IPS DF 6.9 (cell line): ENCODE measurements around the gene CDK3.
"Not testable (repeated sequence)": the region's sequence is repeated elsewhere in the genome, so short reads cannot be mapped to it uniquely, and the experiment has no call there.

ENCODE experiments used
- DNase-seq: peaks from one replicate; pipeline ENCODE4 v3.0.0-alpha.2; 2013; ENCODE audit warnings: low read depth, low spot score
- H3K27ac ChIP-seq: one replicate; pipeline ENCODE4 v1.5.1; 2013; ENCODE audit warnings: low read length, control low read depth
- H3K27me3 ChIP-seq: 2 replicates; pipeline ENCODE4 v1.6.1; 2013; ENCODE audit warnings: mild to moderate bottlenecking, low read length; ENCODE audit not compliant: control insufficient read depth, insufficient read depth
- H3K36me3 ChIP-seq: 2 replicates; pipeline ENCODE4 v1.6.1; 2013; ENCODE audit warnings: low read length; ENCODE audit not compliant: control insufficient read depth, insufficient read depth
- H3K4me1 ChIP-seq: 2 replicates; pipeline ENCODE4 v1.6.1; 2013; ENCODE audit warnings: low read length; ENCODE audit not compliant: control insufficient read depth, insufficient read depth
- H3K4me3 ChIP-seq: 2 replicates; pipeline ENCODE4 v1.5.1; 2013; ENCODE audit warnings: mild to moderate bottlenecking, low read length
- H3K9me3 ChIP-seq: 2 replicates; pipeline ENCODE4 v1.6.1; 2013; ENCODE audit warnings: low read length, inconsistent platforms; ENCODE audit not compliant: control insufficient read depth, insufficient read depth
- WGBS: extraction: QIAGEN DNeasy Blood & Tissue Kit; methylation state at CpG from one replicate; pipeline ENCODE4 v1.1.7; 2013; ENCODE audit warnings: mixed read lengths, missing lambda C conversion rate; ENCODE audit not compliant: insufficient read length, insufficient coverage; 5-methylcytosine and 5-hydroxymethylcytosine counted together

The CDK3 gene

GRCh38 chr17:76040376-76040775 is 39.7 kb downstream of the CDK3 start:
- DNase-seq, result no peak
- WGBS, result no CpG with 5 or more reads among the region's 6 CpGs
- Histone ChIP-seq H3K4me3 (no peak overlapping the region), H3K27me3 (no peaks in the 10 kb centered on the region), H3K9me3 (no peaks in the 10 kb centered on the region), H3K36me3 (peaks cover 37% of the 10 kb centered on the region; the same call in 1 of the 2 replicates), H3K27ac (no peak overlapping the region), H3K4me1 (no peaks in the 10 kb centered on the region)

- not testable (repeated sequence) for H3K4me1 ChIP-seq, H3K4me3 ChIP-seq, H3K27me3 ChIP-seq, DNase-seq, H3K27ac ChIP-seq, H3K9me3 ChIP-seq
- WGBS, result no CpG with 5 or more reads among the region's 3 CpGs
- H3K36me3 ChIP-seq, result peaks cover 46% of the 10 kb centered on the region
Observed at GRCh38 chr17:76042868-76043267, 42.2 kb downstream of the CDK3 start.

- not testable (repeated sequence) for H3K27me3 ChIP-seq, H3K4me1 ChIP-seq, H3K4me3 ChIP-seq, H3K27ac ChIP-seq, DNase-seq, H3K9me3 ChIP-seq
- H3K36me3 ChIP-seq, result peaks cover 41% of the 10 kb centered on the region
- WGBS, result no CpG with 5 or more reads among the region's 11 CpGs
Observed at GRCh38 chr17:76044475-76045007, 43.9 kb downstream of the CDK3 start.

GRCh38 chr17:76046064-76046463 is 45.4 kb downstream of the CDK3 start:
- H3K4me3 ChIP-seq, result no peak overlapping the region
- no peak for DNase-seq
- no CpG with 5 or more reads among the region's 8 CpGs for WGBS
- no peaks in the 10 kb centered on the region for H3K9me3 ChIP-seq
- H3K36me3 ChIP-seq, result peaks cover 42% of the 10 kb centered on the region
- no peaks in the 10 kb centered on the region for H3K27me3 ChIP-seq
- no peak overlapping the region for H3K27ac ChIP-seq
- no peaks in the 10 kb centered on the region for H3K4me1 ChIP-seq

DNA sequence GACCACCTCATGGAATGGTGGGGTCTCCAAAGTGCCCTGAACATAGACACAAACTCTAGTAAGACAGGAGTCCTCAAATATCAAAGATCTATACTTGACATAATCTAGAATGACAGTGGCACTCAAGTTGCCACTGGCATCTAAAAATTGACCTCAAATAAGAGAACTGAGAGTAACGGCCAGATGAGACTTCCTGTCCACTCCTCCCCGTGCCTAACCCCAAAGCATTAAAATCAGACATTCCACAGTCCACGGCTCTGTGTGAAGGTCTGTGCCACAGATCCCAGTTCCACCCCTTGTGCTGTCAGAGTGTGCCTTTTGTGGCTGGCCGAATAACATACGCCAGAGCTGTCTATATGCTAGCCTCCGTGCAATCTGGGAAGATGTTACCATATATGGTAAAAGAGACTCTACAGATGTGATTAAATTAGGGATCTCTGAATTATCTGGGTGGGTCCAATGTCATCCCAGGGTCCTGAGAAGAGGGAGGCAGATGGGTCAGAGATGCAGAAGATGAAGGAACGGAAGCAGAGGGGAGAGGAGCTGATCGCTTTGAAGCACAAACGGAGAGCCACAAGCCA is 47.5 kb downstream of the CDK3 start:
- Histone ChIP-seq H3K4me1 (no peaks in the 10 kb centered on the region), H3K4me3 (no peak overlapping the region), H3K36me3 (peaks cover 35% of the 10 kb centered on the region), H3K27ac (no peak overlapping the region), H3K27me3 (no peaks in the 10 kb centered on the region), H3K9me3 (no peaks in the 10 kb centered on the region)
- no CpG with 5 or more reads among the region's 9 CpGs for WGBS
- DNase-seq, result no peak

GRCh38 chr17:76048711-76049110 is 48.1 kb downstream of the CDK3 start:
- Histone ChIP-seq H3K27me3 (no peaks in the 10 kb centered on the region), H3K27ac (no peak overlapping the region), H3K9me3 (no peaks in the 10 kb centered on the region), H3K36me3 (peaks cover 31% of the 10 kb centered on the region), H3K4me3 (no peak overlapping the region), H3K4me1 (no peaks in the 10 kb centered on the region)
- no CpG with 5 or more reads among the region's 9 CpGs for WGBS
- no peak for DNase-seq

GRCh38 chr17:76049239-76049638 is 48.6 kb downstream of the CDK3 start:
- Histone ChIP-seq H3K4me1 (no peaks in the 10 kb centered on the region), H3K27ac (no peak overlapping the region), H3K9me3 (no peaks in the 10 kb centered on the region), H3K36me3 (peaks cover 26% of the 10 kb centered on the region), H3K27me3 (no peaks in the 10 kb centered on the region), H3K4me3 (no peak overlapping the region)
- no CpG with 5 or more reads among the region's 3 CpGs for WGBS
- DNase-seq, result no peak

- WGBS, result no CpG with 5 or more reads among the region's 15 CpGs
- H3K27me3 ChIP-seq, result no peaks in the 10 kb centered on the region
- H3K4me3 ChIP-seq, result no peak overlapping the region
- H3K9me3 ChIP-seq, result no peaks in the 10 kb centered on the region
- H3K4me1 ChIP-seq, result no peaks in the 10 kb centered on the region
- H3K27ac ChIP-seq, result no peak overlapping the region
- peaks cover 23% of the 10 kb centered on the region for H3K36me3 ChIP-seq
- DNase-seq, result no peak
Observed at GRCh38 chr17:76049836-76050537, 49.3 kb downstream of the CDK3 start.

- Histone ChIP-seq H3K9me3 (no peaks in the 10 kb centered on the region), H3K27me3 (no peaks in the 10 kb centered on the region), H3K36me3 (peaks cover 18% of the 10 kb centered on the region), H3K27ac (no peak overlapping the region), H3K4me1 (no peaks in the 10 kb centered on the region), H3K4me3 (no peak overlapping the region)
- DNase-seq, result no peak
- WGBS, result 100% methylated on average over 2 of the region's 11 CpGs
Observed at GRCh38 chr17:76050538-76051467, 50.1 kb downstream of the CDK3 start.

DNA sequence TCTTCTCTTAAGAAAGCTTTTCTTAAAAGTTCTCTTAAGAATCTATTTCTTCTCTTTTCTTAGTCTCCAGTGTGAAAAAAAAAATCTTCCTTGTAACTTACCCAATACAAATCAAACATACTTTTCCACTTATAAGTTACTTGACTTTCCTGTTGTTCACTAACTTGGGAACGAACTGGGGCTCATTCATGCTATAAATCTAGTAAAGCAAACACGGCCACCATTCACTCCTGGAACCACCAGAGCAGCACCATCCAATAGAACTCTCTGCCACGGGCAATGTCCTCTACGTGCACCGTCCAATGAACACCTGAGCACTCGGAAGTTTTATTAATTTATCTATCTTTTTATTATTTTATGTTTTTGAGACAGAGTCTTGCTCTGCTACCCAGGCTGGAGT is 50.9 kb downstream of the CDK3 start:
- Histone ChIP-seq H3K4me3 (no peak overlapping the region), H3K9me3 (no peaks in the 10 kb centered on the region), H3K36me3 (peaks cover 21% of the 10 kb centered on the region), H3K4me1 (no peaks in the 10 kb centered on the region), H3K27ac (no peak overlapping the region), H3K27me3 (no peaks in the 10 kb centered on the region)
- no CpG with 5 or more reads among the region's 6 CpGs for WGBS
- DNase-seq, result no peak
